ENCODE results near the gene KRTAP4-5.

GRCh38 chr17:41144846-41145245 is 4.8 kb downstream of the KRTAP4-5 start:
- TF ChIP-seq, protein P1, sequence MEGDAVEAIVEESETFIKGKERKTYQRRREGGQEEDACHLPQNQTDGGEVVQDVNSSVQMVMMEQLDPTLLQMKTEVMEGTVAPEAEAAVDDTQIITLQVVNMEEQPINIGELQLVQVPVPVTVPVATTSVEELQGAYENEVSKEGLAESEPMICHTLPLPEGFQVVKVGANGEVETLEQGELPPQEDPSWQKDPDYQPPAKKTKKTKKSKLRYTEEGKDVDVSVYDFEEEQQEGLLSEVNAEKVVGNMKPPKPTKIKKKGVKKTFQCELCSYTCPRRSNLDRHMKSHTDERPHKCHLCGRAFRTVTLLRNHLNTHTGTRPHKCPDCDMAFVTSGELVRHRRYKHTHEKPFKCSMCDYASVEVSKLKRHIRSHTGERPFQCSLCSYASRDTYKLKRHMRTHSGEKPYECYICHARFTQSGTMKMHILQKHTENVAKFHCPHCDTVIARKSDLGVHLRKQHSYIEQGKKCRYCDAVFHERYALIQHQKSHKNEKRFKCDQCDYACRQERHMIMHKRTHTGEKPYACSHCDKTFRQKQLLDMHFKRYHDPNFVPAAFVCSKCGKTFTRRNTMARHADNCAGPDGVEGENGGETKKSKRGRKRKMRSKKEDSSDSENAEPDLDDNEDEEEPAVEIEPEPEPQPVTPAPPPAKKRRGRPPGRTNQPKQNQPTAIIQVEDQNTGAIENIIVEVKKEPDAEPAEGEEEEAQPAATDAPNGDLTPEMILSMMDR (IDR thresholded peaks at IDR 0.05) = no peak
- TF ChIP-seq POLR2A (IDR thresholded peaks at IDR 0.05) = no peak
- no peak for TF ChIP-seq POLR2AphosphoS5 (IDR thresholded peaks at IDR 0.05)

All from prostate gland (tissue), 2 donors.